Measurements from ENCODE around the gene KLRF1. TPM values are rescaled to one million over a fixed set of nuclear protein-coding genes. Genes with fewer than 3 reads are reported as not detected.

The KLRF1 gene
- total and polyA plus RNA-seq, 7 donors, result 0.35 to 2.2 (median 1.6) TPM; not detected in 3

GRCh38 chr12:9864913-9865675 is 37.8 kb downstream of the KLRF1 start:
- Histone ChIP-seq H3K27ac (no peak overlapping the region), H3K9me3 (no peaks in the 10 kb centered on the region), H3K27me3 (no peaks in the 10 kb centered on the region), H3K4me1 (no peaks in the 10 kb centered on the region), H3K36me3 (no peaks in the 10 kb centered on the region), H3K4me3 (peak overlapping the region in 2 of 4 donors; percentile 16 to 22)
- DNase-seq, result no peak
- 51 to 56% methylated on average over 4 of the region's 4 CpGs for WGBS, 2 donors
- intact Hi-C loops (cut with DNase I), result no loop called here
- TF ChIP-seq POLR2AphosphoS5 (IDR thresholded peaks at IDR 0.05), result no peak
- TF ChIP-seq EP300 (IDR thresholded peaks at IDR 0.05), result no peak
- TF ChIP-seq POLR2A (IDR thresholded peaks at IDR 0.05), result no peak
- no peak for TF ChIP-seq CTCF (IDR thresholded peaks at IDR 0.05)

- Histone ChIP-seq H3K4me3 (peak overlapping the region in 3 of 4 donors; percentile 14 to 48 (median 43)), H3K9me3 (no peaks in the 10 kb centered on the region), H3K36me3 (no peaks in the 10 kb centered on the region), H3K27ac (peak overlapping the region in 2 of 4 donors; percentile 3 to 77), H3K27me3 (no peaks in the 10 kb centered on the region), H3K4me1 (no peaks in the 10 kb centered on the region)
- no peak for DNase-seq
- 31 to 66% methylated on average over 4 of the region's 4 CpGs for WGBS, 2 donors
- intact Hi-C loops (cut with DNase I), result no loop called here
- TF ChIP-seq POLR2A (IDR thresholded peaks at IDR 0.05), result no peak
- TF ChIP-seq CTCF (IDR thresholded peaks at IDR 0.05), result no peak
- TF ChIP-seq POLR2AphosphoS5 (IDR thresholded peaks at IDR 0.05), result no peak
- no peak for TF ChIP-seq EP300 (IDR thresholded peaks at IDR 0.05)
Observed at GRCh38 chr12:9866860-9867269, 39.6 kb downstream of the KLRF1 start.

GRCh38 chr12:9867531-9867930 is 40.2 kb downstream of the KLRF1 start:
- H3K27ac ChIP-seq, result peak overlapping the region in 2 of 4 donors; percentile 7 to 77
- no peak for DNase-seq
- 25 to 70% methylated on average over 4 of the region's 4 CpGs for WGBS, 2 donors
- peak overlapping the region; percentile 3 to 48 (median 28) for H3K4me3 ChIP-seq
- H3K4me1 ChIP-seq, result no peaks in the 10 kb centered on the region
- TF ChIP-seq POLR2A (IDR thresholded peaks at IDR 0.05) (no peak), EP300 (IDR thresholded peaks at IDR 0.05) (no peak), CTCF (IDR thresholded peaks at IDR 0.05) (no peak), POLR2AphosphoS5 (IDR thresholded peaks at IDR 0.05) (no peak)
- intact Hi-C loops (cut with DNase I), result no loop called here
- H3K27me3 ChIP-seq, result no peaks in the 10 kb centered on the region
- no peaks in the 10 kb centered on the region for H3K9me3 ChIP-seq
- H3K36me3 ChIP-seq, result no peaks in the 10 kb centered on the region

- intact Hi-C loops (cut with DNase I), result no loop called here
- TF ChIP-seq CTCF (IDR thresholded peaks at IDR 0.05) (no peak), EP300 (IDR thresholded peaks at IDR 0.05) (no peak), POLR2AphosphoS5 (IDR thresholded peaks at IDR 0.05) (peak in 1 of 4 donors; percentile 23), POLR2A (IDR thresholded peaks at IDR 0.05) (no peak)
- H3K9me3 ChIP-seq, result no peaks in the 10 kb centered on the region
- DNase-seq, result no peak
- H3K4me3 ChIP-seq, result peak overlapping the region; percentile 13 to 48 (median 40)
- no peaks in the 10 kb centered on the region for H3K4me1 ChIP-seq
- WGBS, 2 donors, result 36 to 77% methylated on average over 11 of the region's 11 CpGs
- no peaks in the 10 kb centered on the region for H3K27me3 ChIP-seq
- H3K27ac ChIP-seq, result peak overlapping the region; percentile 67 to 77 (median 71)
- no peaks in the 10 kb centered on the region for H3K36me3 ChIP-seq
Observed at GRCh38 chr12:9868311-9868801, 41.1 kb downstream of the KLRF1 start.

All from sigmoid colon (tissue), 7 donors.